Hepatocyte (in vitro differentiated cells): ENCODE measurements around the gene TMPRSS12.

Experiments
- EZH2 ChIP-seq: fragments of 200-600 bp; sonication (generic); IDR thresholded peaks from 2 replicates; pipeline ENCODE4 v1.6.1; 2016; ENCODE audit warnings: antibody characterized with exemption, mild to moderate bottlenecking, borderline replicate concordance
- TF ChIP-seq, protein P1 (sequence below): fragments of 200-600 bp; sonication (generic); IDR thresholded peaks from 2 replicates; pipeline ENCODE4 v1.5.1; 2016; ENCODE audit warnings: antibody characterized with exemption, mild to moderate bottlenecking; ENCODE audit not compliant: poor library complexity

DNA sequence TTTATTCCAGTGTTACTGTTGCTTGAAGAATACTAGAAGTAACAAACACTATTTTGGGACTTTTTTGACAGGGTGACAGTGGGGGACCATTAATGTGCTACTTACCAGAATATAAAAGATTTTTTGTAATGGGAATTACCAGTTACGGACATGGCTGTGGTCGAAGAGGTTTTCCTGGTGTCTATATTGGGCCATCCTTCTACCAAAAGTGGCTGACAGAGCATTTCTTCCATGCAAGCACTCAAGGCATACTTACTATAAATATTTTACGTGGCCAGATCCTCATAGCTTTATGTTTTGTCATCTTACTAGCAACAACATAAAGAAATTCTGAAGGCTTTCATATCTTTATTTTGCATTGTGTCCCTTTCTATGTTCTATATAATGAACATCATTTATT is 44.5 kb downstream of the TMPRSS12 start:
- TF ChIP-seq, protein P1, sequence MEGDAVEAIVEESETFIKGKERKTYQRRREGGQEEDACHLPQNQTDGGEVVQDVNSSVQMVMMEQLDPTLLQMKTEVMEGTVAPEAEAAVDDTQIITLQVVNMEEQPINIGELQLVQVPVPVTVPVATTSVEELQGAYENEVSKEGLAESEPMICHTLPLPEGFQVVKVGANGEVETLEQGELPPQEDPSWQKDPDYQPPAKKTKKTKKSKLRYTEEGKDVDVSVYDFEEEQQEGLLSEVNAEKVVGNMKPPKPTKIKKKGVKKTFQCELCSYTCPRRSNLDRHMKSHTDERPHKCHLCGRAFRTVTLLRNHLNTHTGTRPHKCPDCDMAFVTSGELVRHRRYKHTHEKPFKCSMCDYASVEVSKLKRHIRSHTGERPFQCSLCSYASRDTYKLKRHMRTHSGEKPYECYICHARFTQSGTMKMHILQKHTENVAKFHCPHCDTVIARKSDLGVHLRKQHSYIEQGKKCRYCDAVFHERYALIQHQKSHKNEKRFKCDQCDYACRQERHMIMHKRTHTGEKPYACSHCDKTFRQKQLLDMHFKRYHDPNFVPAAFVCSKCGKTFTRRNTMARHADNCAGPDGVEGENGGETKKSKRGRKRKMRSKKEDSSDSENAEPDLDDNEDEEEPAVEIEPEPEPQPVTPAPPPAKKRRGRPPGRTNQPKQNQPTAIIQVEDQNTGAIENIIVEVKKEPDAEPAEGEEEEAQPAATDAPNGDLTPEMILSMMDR: no peak
- no peak for TF ChIP-seq EZH2
